HEK293 (cell line): Measurements from ENCODE around the gene SLC7A14.

Experiments used
- CTCF ChIA-PET: fragments of 350-600 bp; formaldehyde crosslinking; extraction: SDS; loops from one replicate; lab custom pipeline; 2021; ENCODE audit warnings: antibody characterized with exemption; lab: Yijun Ruan, JAX
- POLR2A ChIA-PET: fragments of 300-600 bp; formaldehyde crosslinking; extraction: SDS; loops from one replicate; lab custom pipeline; 2020; ENCODE audit warnings: antibody characterized with exemption, inconsistent platforms; lab: Yijun Ruan, JAX
- H3K27ac ChIP-seq: fragments of 200-500 bp; sonication (Bioruptor generic); 2 replicates; pipeline ENCODE4 v1.5.1; 2014; ENCODE audit warnings: low read depth, low read length, control low read depth, inconsistent platforms; ENCODE audit errors: extremely low read depth
- H3K36me3 ChIP-seq, 2 experiments: fragments of 200-500 bp in 1 of 2; sonication (Bioruptor generic) in 1 of 2; 1 replicate in 1 of 2; 2 replicates in 1 of 2; pipeline ENCODE4 v1.5.1; 2014 to 2017; ENCODE audit warnings: inconsistent platforms in 2 of 2, low read length in 2 of 2; ENCODE audit not compliant: control insufficient read depth in 2 of 2, insufficient read depth in 1 of 2
- H3K4me1 ChIP-seq: fragments of 200-500 bp; sonication (Bioruptor generic); 2 replicates; pipeline ENCODE4 v1.5.1; 2014; ENCODE audit warnings: mild to moderate bottlenecking, low read length, inconsistent platforms; ENCODE audit not compliant: control insufficient read depth, insufficient read depth
- H3K4me3 ChIP-seq: 2 replicates; pipeline ENCODE4 v1.5.1; 2011; ENCODE audit warnings: low read depth, mild to moderate bottlenecking, control low read depth, low read length, moderate library complexity
- H3K9me3 ChIP-seq: fragments of 200-500 bp; sonication (Bioruptor generic); 2 replicates; pipeline ENCODE4 v1.5.1; 2014; ENCODE audit warnings: low read depth, low read length, inconsistent platforms; ENCODE audit not compliant: control insufficient read depth, insufficient read depth
- KLF7 ChIP-seq: fragments of 450-650 bp; formaldehyde crosslinking; IDR thresholded peaks from 2 replicates; pipeline ENCODE4 v1.5.1; 2016; ENCODE audit warnings: missing biosample characterization, missing genetic modification characterization, borderline replicate concordance
- KLF9 ChIP-seq: fragments of 450-650 bp; formaldehyde crosslinking; IDR thresholded peaks from 2 replicates; pipeline ENCODE4 v1.5.1; 2016; ENCODE audit warnings: missing biosample characterization, missing genetic modification characterization, low read depth
- SP2 ChIP-seq: fragments of 450-650 bp; formaldehyde crosslinking; IDR thresholded peaks from 2 replicates; pipeline ENCODE4 v1.5.1; 2016; ENCODE audit warnings: missing biosample characterization, missing genetic modification characterization
- TCF7L2 ChIP-seq: IDR thresholded peaks from 2 replicates; pipeline ENCODE4 v1.6.1; 2011; ENCODE audit warnings: low read depth, mild to moderate bottlenecking, inconsistent platforms, low read length, moderate library complexity, borderline replicate concordance
- ZFP37 ChIP-seq: fragments of 450-650 bp; formaldehyde crosslinking; IDR thresholded peaks from 2 replicates; pipeline ENCODE4 v1.5.1; 2016; ENCODE audit warnings: missing biosample characterization, missing genetic modification characterization
- ZIC2 ChIP-seq: fragments of 450-650 bp; formaldehyde crosslinking; IDR thresholded peaks from 2 replicates; pipeline ENCODE4 v1.5.1; 2016; ENCODE audit warnings: missing biosample characterization, missing genetic modification characterization
- ZNF121 ChIP-seq: fragments of 450-650 bp; formaldehyde crosslinking; IDR thresholded peaks from 2 replicates; pipeline ENCODE4 v1.5.1; 2016; ENCODE audit warnings: missing biosample characterization, missing genetic modification characterization
- ZNF16 ChIP-seq: fragments of 450-650 bp; formaldehyde crosslinking; IDR thresholded peaks from 2 replicates; pipeline ENCODE4 v1.5.1; 2016; ENCODE audit warnings: low read depth, missing biosample characterization, missing genetic modification characterization
- ZNF175 ChIP-seq: fragments of 450-650 bp; formaldehyde crosslinking; IDR thresholded peaks from 2 replicates; pipeline ENCODE4 v1.5.1; 2016; ENCODE audit warnings: missing biosample characterization, missing genetic modification characterization
- ZNF19 ChIP-seq: fragments of 450-650 bp; formaldehyde crosslinking; IDR thresholded peaks from 2 replicates; pipeline ENCODE4; 2016; ENCODE audit warnings: missing biosample characterization, missing genetic modification characterization, low read depth
- ZNF23 ChIP-seq: fragments of 450-650 bp; formaldehyde crosslinking; IDR thresholded peaks from 2 replicates; pipeline ENCODE4 v1.5.1; 2016; ENCODE audit warnings: missing biosample characterization, missing genetic modification characterization, borderline replicate concordance
- ZNF341 ChIP-seq: fragments of 450-650 bp; formaldehyde crosslinking; IDR thresholded peaks from 2 replicates; pipeline ENCODE4; 2016; ENCODE audit warnings: low read depth, missing biosample characterization, missing genetic modification characterization
- ZNF391 ChIP-seq: fragments of 450-650 bp; formaldehyde crosslinking; IDR thresholded peaks from 2 replicates; pipeline ENCODE4 v1.5.1; 2016; ENCODE audit warnings: low read depth, missing biosample characterization, missing genetic modification characterization, borderline replicate concordance
- ZNF416 ChIP-seq: fragments of 450-650 bp; formaldehyde crosslinking; IDR thresholded peaks from 2 replicates; pipeline ENCODE4 v1.5.1; 2016; ENCODE audit warnings: missing biosample characterization, missing genetic modification characterization
- ZNF426 ChIP-seq: fragments of 450-650 bp; formaldehyde crosslinking; IDR thresholded peaks from 2 replicates; pipeline ENCODE4 v1.5.1; 2017; ENCODE audit warnings: missing biosample characterization, missing genetic modification characterization, mild to moderate bottlenecking, inconsistent platforms, moderate library complexity
- ZNF600 ChIP-seq: fragments of 450-650 bp; formaldehyde crosslinking; IDR thresholded peaks from 2 replicates; pipeline ENCODE4 v1.5.1; 2016; ENCODE audit warnings: missing biosample characterization, missing genetic modification characterization
- ZNF664 ChIP-seq: fragments of 450-650 bp; formaldehyde crosslinking; IDR thresholded peaks from 2 replicates; pipeline ENCODE4 v1.5.1; 2016; ENCODE audit warnings: missing biosample characterization, missing genetic modification characterization
- ZSCAN16 ChIP-seq: fragments of 450-650 bp; formaldehyde crosslinking; IDR thresholded peaks from 2 replicates; pipeline ENCODE4 v1.5.1; 2016; ENCODE audit warnings: missing biosample characterization, missing genetic modification characterization
- TF ChIP-seq, protein P1 (sequence below): fragments of 450-650 bp; formaldehyde crosslinking; IDR thresholded peaks from 2 replicates; pipeline ENCODE4 v1.5.1; 2016; ENCODE audit warnings: missing biosample characterization, missing genetic modification characterization
- TF ChIP-seq, protein P2 (sequence below): fragments of 450-650 bp; formaldehyde crosslinking; IDR thresholded peaks from 2 replicates; pipeline ENCODE4 v1.5.1; 2016; ENCODE audit warnings: missing biosample characterization, missing genetic modification characterization
- TF ChIP-seq, protein P3 (sequence below): fragments of 450-650 bp; formaldehyde crosslinking; IDR thresholded peaks from 2 replicates; pipeline ENCODE4 v1.5.1; 2016; ENCODE audit warnings: missing biosample characterization, missing genetic modification characterization
- TF ChIP-seq, protein P4 (sequence below): fragments of 450-650 bp; IDR thresholded peaks from 2 replicates; pipeline ENCODE4 v1.5.1; 2018; ENCODE audit warnings: missing biosample characterization, missing genetic modification characterization

SLC7A14 gene

DNA sequence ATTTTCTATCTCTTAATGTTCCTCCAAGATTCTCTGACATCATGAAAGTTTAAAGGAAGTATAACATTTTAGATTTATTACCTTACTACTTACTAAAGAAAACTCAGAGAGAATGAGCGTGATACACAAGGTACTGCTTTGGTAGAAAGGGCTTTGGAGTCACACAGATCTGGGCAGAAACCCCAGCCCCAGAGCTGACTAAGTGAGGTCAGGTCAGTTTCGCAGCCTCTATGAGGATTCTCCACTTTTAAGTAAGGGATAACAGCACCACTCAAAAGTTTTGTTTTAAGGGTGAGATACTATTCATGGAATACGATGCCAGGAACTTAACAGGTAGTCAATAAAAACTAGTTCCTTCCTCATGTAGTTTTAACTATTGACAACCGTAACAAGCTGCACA is 91.1 kb downstream of the SLC7A14 start (continued):
- TF ChIP-seq, protein P1, sequence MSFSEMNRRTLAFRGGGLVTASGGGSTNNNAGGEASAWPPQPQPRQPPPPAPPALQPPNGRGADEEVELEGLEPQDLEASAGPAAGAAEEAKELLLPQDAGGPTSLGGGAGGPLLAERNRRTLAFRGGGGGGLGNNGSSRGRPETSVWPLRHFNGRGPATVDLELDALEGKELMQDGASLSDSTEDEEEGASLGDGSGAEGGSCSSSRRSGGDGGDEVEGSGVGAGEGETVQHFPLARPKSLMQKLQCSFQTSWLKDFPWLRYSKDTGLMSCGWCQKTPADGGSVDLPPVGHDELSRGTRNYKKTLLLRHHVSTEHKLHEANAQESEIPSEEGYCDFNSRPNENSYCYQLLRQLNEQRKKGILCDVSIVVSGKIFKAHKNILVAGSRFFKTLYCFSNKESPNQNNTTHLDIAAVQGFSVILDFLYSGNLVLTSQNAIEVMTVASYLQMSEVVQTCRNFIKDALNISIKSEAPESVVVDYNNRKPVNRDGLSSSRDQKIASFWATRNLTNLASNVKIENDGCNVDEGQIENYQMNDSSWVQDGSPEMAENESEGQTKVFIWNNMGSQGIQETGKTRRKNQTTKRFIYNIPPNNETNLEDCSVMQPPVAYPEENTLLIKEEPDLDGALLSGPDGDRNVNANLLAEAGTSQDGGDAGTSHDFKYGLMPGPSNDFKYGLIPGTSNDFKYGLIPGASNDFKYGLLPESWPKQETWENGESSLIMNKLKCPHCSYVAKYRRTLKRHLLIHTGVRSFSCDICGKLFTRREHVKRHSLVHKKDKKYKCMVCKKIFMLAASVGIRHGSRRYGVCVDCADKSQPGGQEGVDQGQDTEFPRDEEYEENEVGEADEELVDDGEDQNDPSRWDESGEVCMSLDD (tag by site-specific recombination): no peak
- no peak for TF ChIP-seq ZNF19 (tag by site-specific recombination)
- TF ChIP-seq ZFP37: no peak
- no peak for TF ChIP-seq TCF7L2
- TF ChIP-seq ZNF416 (tag by site-specific recombination): no peak

DNA sequence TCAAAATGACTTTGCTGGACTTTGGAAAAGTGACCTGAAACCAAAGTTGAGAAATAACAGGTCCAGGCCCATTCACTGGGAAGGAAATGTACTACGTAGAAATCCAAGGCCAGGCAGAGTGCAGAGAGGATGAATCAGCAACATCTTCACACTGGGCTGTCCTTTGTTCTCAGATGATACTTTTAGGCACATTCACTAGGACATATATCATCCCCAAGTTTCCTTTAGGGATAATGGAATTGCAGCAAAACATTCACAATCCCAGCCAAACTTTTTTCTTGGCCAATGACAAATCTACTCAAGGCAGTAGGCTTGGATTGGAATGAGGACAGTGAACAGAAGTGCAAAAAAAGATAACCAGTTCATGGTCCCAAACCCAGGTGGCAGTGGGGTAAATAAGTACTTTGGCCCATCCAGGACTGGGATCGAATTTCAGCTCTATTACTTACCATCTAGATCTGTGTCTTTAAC is 92.1 kb downstream of the SLC7A14 start:
- H3K9me3 ChIP-seq: no peaks in the 10 kb centered on the region
- no peak overlapping the region for H3K27ac ChIP-seq
- no peaks in the 10 kb centered on the region for H3K4me1 ChIP-seq
- ChIA-PET CTCF (interaction anchor here (0.6 kb wide), 2 partner anchors 197 to 309 kb away, joined by 3 read pairs; no protein-coding TSS in a partner anchor), POLR2A (no interaction called here)
- H3K4me3 ChIP-seq: no peak overlapping the region
- no peak for TF ChIP-seq ZNF391 (tag by site-specific recombination)
- no peaks in the 10 kb centered on the region for H3K36me3 ChIP-seq

DNA sequence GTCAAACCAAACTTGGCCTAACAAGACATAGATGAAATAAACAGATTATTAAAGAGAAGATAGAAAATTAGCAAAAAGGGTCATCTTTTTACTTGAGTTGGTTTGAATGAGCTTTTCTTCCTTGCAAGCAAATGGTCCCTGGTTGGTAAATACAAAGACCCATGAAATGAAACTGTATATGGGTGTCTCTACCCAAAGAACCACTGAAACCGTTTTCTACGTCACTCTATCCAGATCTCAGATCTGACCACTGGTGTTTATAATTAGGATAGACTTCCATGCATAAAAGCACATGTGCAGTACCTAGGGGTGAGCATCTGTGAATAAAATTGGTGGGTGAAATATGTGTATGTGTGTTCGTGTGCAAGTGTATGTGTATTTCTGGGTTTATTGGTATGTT is 94.0 kb downstream of the SLC7A14 start:
- Histone ChIP-seq H3K9me3 (no peaks in the 10 kb centered on the region), H3K27ac (no peak overlapping the region), H3K4me1 (no peaks in the 10 kb centered on the region), H3K4me3 (no peak overlapping the region), H3K36me3 (no peaks in the 10 kb centered on the region)
- TF ChIP-seq ZNF341 (tag by site-specific recombination): no peak
- TF ChIP-seq ZNF16 (tag by site-specific recombination): no peak
- no peak for TF ChIP-seq ZIC2
- no peak for TF ChIP-seq ZSCAN16 (tag by site-specific recombination)
- no peak for TF ChIP-seq ZNF175
- TF ChIP-seq, protein P2, sequence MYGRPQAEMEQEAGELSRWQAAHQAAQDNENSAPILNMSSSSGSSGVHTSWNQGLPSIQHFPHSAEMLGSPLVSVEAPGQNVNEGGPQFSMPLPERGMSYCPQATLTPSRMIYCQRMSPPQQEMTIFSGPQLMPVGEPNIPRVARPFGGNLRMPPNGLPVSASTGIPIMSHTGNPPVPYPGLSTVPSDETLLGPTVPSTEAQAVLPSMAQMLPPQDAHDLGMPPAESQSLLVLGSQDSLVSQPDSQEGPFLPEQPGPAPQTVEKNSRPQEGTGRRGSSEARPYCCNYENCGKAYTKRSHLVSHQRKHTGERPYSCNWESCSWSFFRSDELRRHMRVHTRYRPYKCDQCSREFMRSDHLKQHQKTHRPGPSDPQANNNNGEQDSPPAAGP (tag by site-specific recombination): no peak
- TF ChIP-seq, protein P3, sequence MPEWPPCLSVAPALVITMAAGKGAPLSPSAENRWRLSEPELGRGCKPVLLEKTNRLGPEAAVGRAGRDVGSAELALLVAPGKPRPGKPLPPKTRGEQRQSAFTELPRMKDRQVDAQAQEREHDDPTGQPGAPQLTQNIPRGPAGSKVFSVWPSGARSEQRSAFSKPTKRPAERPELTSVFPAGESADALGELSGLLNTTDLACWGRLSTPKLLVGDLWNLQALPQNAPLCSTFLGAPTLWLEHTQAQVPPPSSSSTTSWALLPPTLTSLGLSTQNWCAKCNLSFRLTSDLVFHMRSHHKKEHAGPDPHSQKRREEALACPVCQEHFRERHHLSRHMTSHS (tag by site-specific recombination): no peak
- no peak for TF ChIP-seq KLF7 (tag by site-specific recombination)
- TF ChIP-seq ZNF426: no peak
- no peak for TF ChIP-seq ZNF664 (tag by site-specific recombination)
- TF ChIP-seq ZNF23 (tag by site-specific recombination): no peak
- TF ChIP-seq, protein P4, sequence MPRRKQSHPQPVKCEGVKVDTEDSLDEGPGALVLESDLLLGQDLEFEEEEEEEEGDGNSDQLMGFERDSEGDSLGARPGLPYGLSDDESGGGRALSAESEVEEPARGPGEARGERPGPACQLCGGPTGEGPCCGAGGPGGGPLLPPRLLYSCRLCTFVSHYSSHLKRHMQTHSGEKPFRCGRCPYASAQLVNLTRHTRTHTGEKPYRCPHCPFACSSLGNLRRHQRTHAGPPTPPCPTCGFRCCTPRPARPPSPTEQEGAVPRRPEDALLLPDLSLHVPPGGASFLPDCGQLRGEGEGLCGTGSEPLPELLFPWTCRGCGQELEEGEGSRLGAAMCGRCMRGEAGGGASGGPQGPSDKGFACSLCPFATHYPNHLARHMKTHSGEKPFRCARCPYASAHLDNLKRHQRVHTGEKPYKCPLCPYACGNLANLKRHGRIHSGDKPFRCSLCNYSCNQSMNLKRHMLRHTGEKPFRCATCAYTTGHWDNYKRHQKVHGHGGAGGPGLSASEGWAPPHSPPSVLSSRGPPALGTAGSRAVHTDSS (tag by site-specific recombination): no peak
- no peak for TF ChIP-seq KLF9 (tag by site-specific recombination)
- TF ChIP-seq ZNF121 (tag by site-specific recombination): no peak
- TF ChIP-seq ZNF600 (tag by site-specific recombination): no peak
- TF ChIP-seq SP2 (tag by site-specific recombination): no peak
- POLR2A ChIA-PET: no interaction called here
- CTCF ChIA-PET: interaction anchor here (0.6 to 1.3 kb wide), 2 partner anchors 23 to 320 kb away, joined by 3 read pairs; no protein-coding TSS in a partner anchor
